Measurements from ENCODE around the gene VASH1. TPM values are rescaled to one million over a fixed set of nuclear protein-coding genes. Genes with fewer than 3 reads are reported as not detected.
"Not testable (repeated sequence)": the region's sequence is repeated elsewhere in the genome, so short reads cannot be mapped to it uniquely, and the experiment has no call there.

Gene VASH1
- total RNA-seq, 1 donor from 2014 or later, result 2.9 TPM

- DNase-seq (ENCODE audit: low read depth), result no peak
- H3K4me3 ChIP-seq (ENCODE audit: low read depth, low read length), result no peak overlapping the region
- TF ChIP-seq CTCF (conservative IDR thresholded peaks at IDR 0.05; ENCODE audit: low read depth, low read length), result no peak
Observed at GRCh38 chr14:76717508-76718290, 43.6 kb upstream of the VASH1 start.

- TF ChIP-seq CTCF (conservative IDR thresholded peaks at IDR 0.05; ENCODE audit: low read depth, low read length), result no peak
- H3K4me3 ChIP-seq (ENCODE audit: low read depth, low read length), result no peak overlapping the region
- DNase-seq (ENCODE audit: low read depth), result no peak
Observed at GRCh38 chr14:76718306-76719040, 42.8 kb upstream of the VASH1 start.

GRCh38 chr14:76719666-76720065 is 41.6 kb upstream of the VASH1 start:
- H3K4me3 ChIP-seq (ENCODE audit: low read depth, low read length), result no peak overlapping the region
- DNase-seq (ENCODE audit: low read depth), result no peak
- TF ChIP-seq CTCF (conservative IDR thresholded peaks at IDR 0.05; ENCODE audit: low read depth, low read length), result no peak

GRCh38 chr14:76720382-76720813 is 40.9 kb upstream of the VASH1 start:
- H3K4me3 ChIP-seq (ENCODE audit: low read depth, low read length), result no peak overlapping the region
- no peak for DNase-seq (ENCODE audit: low read depth)
- TF ChIP-seq CTCF (conservative IDR thresholded peaks at IDR 0.05; ENCODE audit: low read depth, low read length), result no peak

- not testable (repeated sequence) for H3K4me3 ChIP-seq (ENCODE audit: low read depth, low read length); DNase-seq (ENCODE audit: low read depth)
Observed at GRCh38 chr14:76721506-76721905, 39.8 kb upstream of the VASH1 start.

- no peak overlapping the region for H3K4me3 ChIP-seq (ENCODE audit: low read depth, low read length)
- no peak for DNase-seq (ENCODE audit: low read depth)
- TF ChIP-seq CTCF (conservative IDR thresholded peaks at IDR 0.05; ENCODE audit: low read depth, low read length), result no peak
Observed at GRCh38 chr14:76724651-76725550, 36.4 kb upstream of the VASH1 start.

GRCh38 chr14:76726551-76726970 is 34.7 kb upstream of the VASH1 start:
- no peak for TF ChIP-seq CTCF (conservative IDR thresholded peaks at IDR 0.05; ENCODE audit: low read depth, low read length)
- H3K4me3 ChIP-seq (ENCODE audit: low read depth, low read length), result no peak overlapping the region
- no peak for DNase-seq (ENCODE audit: low read depth)
